Activated T-cell treated with anti-CD3 and anti-CD28 coated beads for 1 hour (primary cell): Measurements from ENCODE around the gene R3HDM2.
"Not testable (repeated sequence)": the region's sequence is repeated elsewhere in the genome, so short reads cannot be mapped to it uniquely, and the experiment has no call there.

Experiments used
- DNase-seq: peaks from one replicate; pipeline ENCODE4 v3.0.0-alpha.2; 2020; ENCODE audit warnings: low read depth

Gene R3HDM2

GRCh38 chr12:57329219-57329618, 101.6 kb downstream of the R3HDM2 start:
- DNase-seq = no peak

GRCh38 chr12:57325395-57325794, 105.4 kb downstream of the R3HDM2 start:
- no peak for DNase-seq

- no peak for DNase-seq
Measured at GRCh38 chr12:57323416-57323815, 107.4 kb downstream of the R3HDM2 start.

- no peak for DNase-seq
Measured at GRCh38 chr12:57320639-57321038, 110.2 kb downstream of the R3HDM2 start.

- no peak for DNase-seq
Measured at GRCh38 chr12:57319678-57320469, 111.0 kb downstream of the R3HDM2 start.

- DNase-seq = no peak
Measured at GRCh38 chr12:57315681-57316080, 115.2 kb downstream of the R3HDM2 start.

GRCh38 chr12:57312287-57312686, 118.6 kb downstream of the R3HDM2 start:
- not testable (repeated sequence) for DNase-seq

- DNase-seq = no peak
Measured at GRCh38 chr12:57309420-57309819, 121.4 kb downstream of the R3HDM2 start.

GRCh38 chr12:57300961-57301584, 129.8 kb downstream of the R3HDM2 start:
- DNase-seq = no peak

GRCh38 chr12:57299514-57300016, 131.3 kb downstream of the R3HDM2 start:
- no peak for DNase-seq

GRCh38 chr12:57296291-57296690, 134.6 kb downstream of the R3HDM2 start:
- DNase-seq = no peak

GRCh38 chr12:57282073-57282472, 148.8 kb downstream of the R3HDM2 start:
- DNase-seq = not testable (repeated sequence)

- peak; percentile 44 for DNase-seq
Measured at GRCh38 chr12:57280211-57281062, 150.4 kb downstream of the R3HDM2 start.

GRCh38 chr12:57278465-57279381, 152.1 kb downstream of the R3HDM2 start:
- no peak for DNase-seq

- no peak for DNase-seq
Measured at GRCh38 chr12:57276935-57277563, 153.8 kb downstream of the R3HDM2 start.

- DNase-seq = not testable (repeated sequence)
Measured at GRCh38 chr12:57276233-57276632, 154.6 kb downstream of the R3HDM2 start.

- no peak for DNase-seq
Measured at GRCh38 chr12:57273516-57273915, 157.3 kb downstream of the R3HDM2 start.

GRCh38 chr12:57272337-57273151, 158.3 kb downstream of the R3HDM2 start:
- no peak for DNase-seq

- DNase-seq = no peak
Measured at GRCh38 chr12:57270966-57271470, 159.8 kb downstream of the R3HDM2 start.

GRCh38 chr12:57268264-57268663, 162.6 kb downstream of the R3HDM2 start:
- no peak for DNase-seq
